Adrenal gland (tissue), 12 donors: ENCODE measurements around the gene SH3GLB2. TPM values are rescaled to one million over a fixed set of nuclear protein-coding genes. Genes with fewer than 3 reads are reported as not detected.

Experiments
- DNase-seq, 7 donors: peaks; one replicate each; pipeline ENCODE4 v3.0.0-alpha.2; 2019 to 2020
- H3K27ac ChIP-seq, 5 donors: fragments of 200-600 bp; sonication (generic) in 4 of 5; 1 replicate in 3 of 5; 2 replicates in 2 of 5; pipeline versions ENCODE4 v1.5.1 to v1.8.0; 2016 to 2020; ENCODE audit warnings: mild to moderate bottlenecking in 1 of 5
- H3K27me3 ChIP-seq: fragments of 200-600 bp; 2 replicates; pipeline ENCODE4 v1.8.0; 2021
- H3K36me3 ChIP-seq, 2 donors: fragments of 200-600 bp; replicated peaks in 1 of 2; 1 replicate in 1 of 2; 2 replicates in 1 of 2; pipeline versions ENCODE4 v1.5.1 to v1.8.0; 2018 to 2022
- H3K4me1 ChIP-seq, 2 donors: fragments of 200-600 bp; replicated peaks in 1 of 2; 1 replicate in 1 of 2; 2 replicates in 1 of 2; pipeline versions ENCODE4 v1.5.1 to v1.8.0; 2018 to 2021
- H3K4me3 ChIP-seq, 4 donors: fragments of 200-600 bp; sonication (generic) in 3 of 4; one replicate each; pipeline ENCODE4 v1.5.1; 2016 to 2018
- H3K9me3 ChIP-seq, 3 donors: fragments of 200-600 bp; sonication (generic) in 1 of 3; replicated peaks in 1 of 3; 1 replicate in 2 of 3; 2 replicates in 1 of 3; pipeline versions ENCODE4 v1.5.1 to v1.8.0; 2016 to 2021
- POLR2A ChIP-seq, 2 donors: fragments of 450-650 bp; IDR thresholded peaks; one replicate each; pipeline ENCODE4 v1.6.1; 2017; ENCODE audit warnings: antibody characterized with exemption in 2 of 2, mild to moderate bottlenecking in 2 of 2, moderate library complexity in 1 of 2
- WGBS, 4 donors: extraction: QIAGEN DNeasy Blood & Tissue Kit in 2 of 4; methylation state at CpG; one replicate each; pipeline versions ENCODE4 v1.1.5 to v1.1.7; 2013 to 2017; 5-methylcytosine and 5-hydroxymethylcytosine counted together
- intact Hi-C, 2 donors: fragments of 100-400 bp; cut with DNase I; formaldehyde crosslinking; loops; one replicate each; pipeline versions ENCODE4 v1.14.1 to v1.15.0; 2022 to 2023
- polyA plus RNA-seq, 3 donors: library from polyadenylated mRNA; stranded (reverse); fragments of 200-250 nt in 2 of 3; fragments of 350-450 nt in 1 of 3; fragmentation: Illumina TruSeq in 1 of 3; extraction: RNeasy Lipid Tissue Mini Kit (QIAGEN cat#74804) in 1 of 3; gene quantifications; one replicate each; pipeline ENCODE4 v1.2.3, GENCODE V29; 2013 to 2014
- total RNA-seq, 9 donors: library from RNA; depleted of rRNA in 4 of 9; stranded (reverse); fragments of >200 nt in 4 of 9; fragments of 120-200 nt in 1 of 9; fragmentation: NEBNext Ultra II Directional in 1 of 9; extraction: Animal tissue kit (Norgen Biotek cat#: 25700) in 1 of 9; gene quantifications; one replicate each; pipeline versions ENCODE4 v1.1.0 to v1.2.4, GENCODE V29; 2013 to 2023
- TF ChIP-seq, protein P1 (sequence below), 6 experiments: fragments of 450-650 bp in 4 of 6; fragments of 200-600 bp in 2 of 6; sonication (generic) in 1 of 6; IDR thresholded peaks; 1 replicate in 5 of 6; 2 replicates in 1 of 6; pipeline versions ENCODE4 v1.5.1 to v1.8.0; 2016 to 2021; ENCODE audit warnings: antibody characterized with exemption in 6 of 6, mild to moderate bottlenecking in 2 of 6, moderate library complexity in 1 of 6
- donor health status: healthy with polysubstance abuse.
- donor health status: Bipolar disorder and iron deficiency.
- donor health status: DM: yes; HTN: yes; CAD: no.
- donor health status: DM: no; HTN: no; CAD: no.
- donor health status: DM: no; HTN: no; CAD: no.
- donor health status: DM: yes; HTN: yes; CAD: no.

The SH3GLB2 gene
- total and polyA plus RNA-seq, 12 donors: 26.1 to 301 (median 112) TPM

DNA sequence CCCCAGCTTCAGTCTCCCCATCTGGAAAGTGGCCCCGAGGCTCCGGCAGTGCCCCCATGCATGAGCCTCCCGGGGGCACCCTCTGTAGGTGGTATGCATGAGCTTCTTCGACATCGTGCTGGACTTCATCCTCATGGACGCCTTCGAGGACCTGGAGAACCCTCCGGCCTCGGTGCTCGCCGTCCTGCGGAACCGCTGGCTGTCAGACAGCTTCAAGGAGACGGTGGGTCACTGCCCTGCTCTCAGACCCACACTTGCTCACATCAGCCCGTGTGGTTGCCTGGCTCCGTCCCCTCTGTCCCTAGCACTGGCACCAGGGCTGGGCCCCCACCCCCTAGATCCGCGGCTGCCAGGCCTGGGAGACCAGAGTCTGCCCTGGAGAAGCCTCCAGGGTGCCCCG lies 40.0 kb upstream of the SH3GLB2 start:
- DNase-seq: no peak
- H3K27me3 ChIP-seq: no peaks in the 10 kb centered on the region
- intact Hi-C loops: no loop called here
- H3K4me1 ChIP-seq: peaks cover 15 to 18% of the 10 kb centered on the region in 2 donors
- H3K9me3 ChIP-seq: no peaks in the 10 kb centered on the region
- no peak overlapping the region for H3K27ac ChIP-seq
- TF ChIP-seq, protein P1, sequence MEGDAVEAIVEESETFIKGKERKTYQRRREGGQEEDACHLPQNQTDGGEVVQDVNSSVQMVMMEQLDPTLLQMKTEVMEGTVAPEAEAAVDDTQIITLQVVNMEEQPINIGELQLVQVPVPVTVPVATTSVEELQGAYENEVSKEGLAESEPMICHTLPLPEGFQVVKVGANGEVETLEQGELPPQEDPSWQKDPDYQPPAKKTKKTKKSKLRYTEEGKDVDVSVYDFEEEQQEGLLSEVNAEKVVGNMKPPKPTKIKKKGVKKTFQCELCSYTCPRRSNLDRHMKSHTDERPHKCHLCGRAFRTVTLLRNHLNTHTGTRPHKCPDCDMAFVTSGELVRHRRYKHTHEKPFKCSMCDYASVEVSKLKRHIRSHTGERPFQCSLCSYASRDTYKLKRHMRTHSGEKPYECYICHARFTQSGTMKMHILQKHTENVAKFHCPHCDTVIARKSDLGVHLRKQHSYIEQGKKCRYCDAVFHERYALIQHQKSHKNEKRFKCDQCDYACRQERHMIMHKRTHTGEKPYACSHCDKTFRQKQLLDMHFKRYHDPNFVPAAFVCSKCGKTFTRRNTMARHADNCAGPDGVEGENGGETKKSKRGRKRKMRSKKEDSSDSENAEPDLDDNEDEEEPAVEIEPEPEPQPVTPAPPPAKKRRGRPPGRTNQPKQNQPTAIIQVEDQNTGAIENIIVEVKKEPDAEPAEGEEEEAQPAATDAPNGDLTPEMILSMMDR (IDR thresholded peaks at IDR 0.05): no peak
- TF ChIP-seq POLR2A (IDR thresholded peaks at IDR 0.05): no peak
- WGBS, 4 donors: 92 to 93% (median 93%) methylated on average over 7 to 19 of the region's 19 CpGs
- H3K36me3 ChIP-seq: peaks cover 0 to 58% of the 10 kb centered on the region in 2 donors
- no peak overlapping the region for H3K4me3 ChIP-seq

DNA sequence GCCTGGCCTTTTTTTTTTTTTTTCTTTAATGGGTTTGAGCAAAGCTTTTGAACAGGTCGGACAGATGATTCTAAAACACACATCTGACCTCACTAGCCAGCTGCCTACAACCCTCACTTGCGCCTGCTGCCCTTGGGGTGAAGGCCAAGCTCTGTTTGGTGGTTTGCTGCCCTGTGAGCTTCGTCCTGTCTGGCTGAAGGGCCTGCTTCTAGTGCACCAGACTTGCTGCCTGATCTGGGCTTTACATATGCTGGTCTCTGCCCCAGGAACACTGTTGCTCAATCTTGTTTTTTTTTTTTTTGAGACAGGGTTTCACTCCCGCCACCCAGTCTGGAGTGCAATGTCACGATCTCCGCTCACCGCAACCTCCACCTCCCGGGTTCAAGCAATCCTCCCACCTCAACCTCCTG lies 36.4 kb upstream of the SH3GLB2 start:
- no peaks in the 10 kb centered on the region for H3K27me3 ChIP-seq
- H3K4me1 ChIP-seq: peaks cover 9 to 11% of the 10 kb centered on the region in 2 donors
- no peak for TF ChIP-seq POLR2A (IDR thresholded peaks at IDR 0.05)
- TF ChIP-seq, protein P1 (IDR thresholded peaks at IDR 0.05): no peak
- WGBS, 4 donors: 58 to 73% (median 67%) methylated on average over 8 of the region's 8 CpGs
- intact Hi-C loops: no loop called here
- no peak overlapping the region for H3K4me3 ChIP-seq
- H3K27ac ChIP-seq: peak overlapping the region in 2 of 5 donors; percentile 7 to 50
- peak in 6 of 7 donors; percentile 47 to 79 (median 72) for DNase-seq
- H3K36me3 ChIP-seq: peaks cover 0 to 76% of the 10 kb centered on the region in 2 donors
- no peaks in the 10 kb centered on the region for H3K9me3 ChIP-seq

DNA sequence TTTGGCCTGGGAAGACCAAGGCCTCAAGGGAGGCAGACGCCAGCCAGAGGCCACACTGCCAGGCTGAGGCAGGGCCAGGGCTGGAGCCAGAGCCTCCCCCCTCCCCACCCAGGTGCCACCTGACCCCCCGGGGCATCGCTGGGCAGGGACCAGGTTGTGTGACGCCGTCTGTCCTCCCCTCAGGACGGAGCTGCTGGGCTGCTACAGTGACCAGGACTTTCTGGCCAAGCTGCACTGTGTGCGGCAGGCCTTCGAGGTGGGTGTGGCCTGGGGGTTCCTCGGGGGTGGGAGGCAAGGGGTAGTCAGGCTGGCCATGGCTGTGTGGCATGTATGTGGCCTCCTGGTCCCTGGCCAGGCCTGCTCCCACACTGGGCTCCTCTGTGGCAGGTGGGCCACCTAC lies 34.9 kb upstream of the SH3GLB2 start:
- no peak for DNase-seq
- Histone ChIP-seq H3K27ac (no peak overlapping the region), H3K27me3 (no peaks in the 10 kb centered on the region), H3K36me3 (peaks cover 0 to 70% of the 10 kb centered on the region in 2 donors), H3K4me3 (no peak overlapping the region), H3K4me1 (no peaks in the 10 kb centered on the region), H3K9me3 (no peaks in the 10 kb centered on the region)
- 90 to 91% methylated on average over 9 of the region's 9 CpGs; no CpG with 5 or more reads in 2 of the 4 donors for WGBS, 4 donors
- TF ChIP-seq, protein P1 (IDR thresholded peaks at IDR 0.05): no peak
- intact Hi-C loops: no loop called here

DNA sequence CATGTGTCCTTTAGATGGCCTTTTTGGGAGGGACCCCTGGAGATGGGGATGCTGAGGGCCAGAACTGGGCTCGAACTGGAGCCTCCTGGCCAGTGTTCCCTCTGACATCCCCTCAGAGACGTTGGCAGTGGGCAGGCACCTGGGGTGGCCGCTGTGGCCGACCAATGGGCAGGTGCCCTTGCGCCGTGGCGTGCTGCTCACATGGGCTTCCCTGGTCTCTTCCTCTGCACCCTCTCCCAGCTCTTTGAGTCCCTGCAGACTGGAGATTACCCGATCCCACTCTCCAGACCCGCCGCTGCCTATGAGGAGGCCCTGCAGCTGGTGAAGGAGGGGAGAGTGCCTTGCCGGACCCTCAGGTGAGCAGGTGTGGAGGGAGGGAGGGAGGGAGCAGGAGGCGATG lies 32.9 kb upstream of the SH3GLB2 start:
- 92 to 98% (median 95%) methylated on average over 5 to 12 of the region's 12 CpGs for WGBS, 4 donors
- intact Hi-C loops: no loop called here
- TF ChIP-seq, protein P1 (IDR thresholded peaks at IDR 0.05): no peak
- TF ChIP-seq POLR2A (IDR thresholded peaks at IDR 0.05): no peak
- no peaks in the 10 kb centered on the region for H3K27me3 ChIP-seq
- DNase-seq: no peak
- H3K4me1 ChIP-seq: no peaks in the 10 kb centered on the region
- H3K4me3 ChIP-seq: no peak overlapping the region
- no peak overlapping the region for H3K27ac ChIP-seq
- peaks cover 0 to 67% of the 10 kb centered on the region in 2 donors for H3K36me3 ChIP-seq
- H3K9me3 ChIP-seq: no peaks in the 10 kb centered on the region
